Right lobe of liver (tissue), 6 donors: ENCODE data around the gene LCE3A. TPM values are rescaled to one million over a fixed set of nuclear protein-coding genes. Genes with fewer than 3 reads are reported as not detected.

Experiments
- ATAC-seq, 4 donors: fragments of 200-7000 bp; cut with Tn5 transposase; one replicate each; pipeline ENCODE4 v1.9.1; 2020; ENCODE audit warnings: mild to moderate bottlenecking in 4 of 4, moderate library complexity in 4 of 4
- DNase-seq, 3 donors: peaks; one replicate each; pipeline ENCODE4 v3.0.0-alpha.2; 2020
- H3K27ac ChIP-seq, 3 donors: fragments of 200-600 bp; one replicate each; pipeline ENCODE4 v1.8.0; 2022
- H3K27me3 ChIP-seq, 2 donors: fragments of 200-600 bp; one replicate each; pipeline ENCODE4 v1.8.0; 2022
- H3K36me3 ChIP-seq, 4 donors: fragments of 200-600 bp; sonication (generic) in 1 of 4; one replicate each; pipeline versions ENCODE4 v1.5.1 to v1.8.0; 2017 to 2022; ENCODE audit warnings: control low read depth in 1 of 4
- H3K4me1 ChIP-seq, 4 donors: fragments of 200-600 bp; sonication (generic) in 1 of 4; one replicate each; pipeline versions ENCODE4 v1.5.1 to v1.8.0; 2017 to 2022; ENCODE audit warnings: control low read depth in 1 of 4
- H3K4me3 ChIP-seq, 3 donors: fragments of 200-600 bp; one replicate each; pipeline ENCODE4 v1.8.0; 2022
- H3K9me3 ChIP-seq, 4 donors: fragments of 200-600 bp; sonication (generic) in 1 of 4; one replicate each; pipeline versions ENCODE4 v1.5.1 to v1.8.0; 2017 to 2022; ENCODE audit warnings: control low read depth in 1 of 4
- POLR2A ChIP-seq: fragments of 450-650 bp; IDR thresholded peaks from one replicate; pipeline ENCODE4 v1.6.1; 2017; ENCODE audit warnings: antibody characterized with exemption, mild to moderate bottlenecking
- WGBS: methylation state at CpG from one replicate; pipeline ENCODE4 v1.1.6; 2018; ENCODE audit warnings: low coverage, low lambda C conversion rate; ENCODE audit not compliant: insufficient coverage; ENCODE audit errors: missing lambda C conversion rate; 5-methylcytosine and 5-hydroxymethylcytosine counted together
- intact Hi-C, 2 donors: fragments of 100-400 bp; cut with DNase I; formaldehyde crosslinking; loops; one replicate each; pipeline versions ENCODE4 v1.11.2 to v1.14.1; 2022
- total RNA-seq, 6 experiments: library from RNA; depleted of rRNA in 2 of 6; stranded (reverse); fragments of >200 nt in 2 of 6; fragmentation: NEBNext Ultra II Directional in 3 of 6; extraction: Animal tissue kit (Norgen Biotek cat#: 25700) in 3 of 6; gene quantifications; one replicate each; pipeline versions ENCODE4 v1.1.0 to v1.2.4, GENCODE V29; 2016 to 2023
- TF ChIP-seq, protein P1 (sequence below), 4 donors: fragments of 200-600 bp in 3 of 4; fragments of 450-650 bp in 1 of 4; IDR thresholded peaks; one replicate each; pipeline versions ENCODE4 v1.5.1 to v1.8.0; 2016 to 2022; ENCODE audit warnings: antibody characterized with exemption in 4 of 4, mild to moderate bottlenecking in 2 of 4
- donor health status: DM: no; HTN: yes; CAD: no.
- donor health status: DM: no; HTN: no; CAD: no.
- donor health status: DM: no; HTN: no; CAD: no.
- donor health status: DM: no; HTN: yes; CAD: no.
- donor health status: DM: no; HTN: yes; CAD: no.

The LCE3A gene
- total RNA-seq, 6 experiments from 2014 or later = not detected

DNA sequence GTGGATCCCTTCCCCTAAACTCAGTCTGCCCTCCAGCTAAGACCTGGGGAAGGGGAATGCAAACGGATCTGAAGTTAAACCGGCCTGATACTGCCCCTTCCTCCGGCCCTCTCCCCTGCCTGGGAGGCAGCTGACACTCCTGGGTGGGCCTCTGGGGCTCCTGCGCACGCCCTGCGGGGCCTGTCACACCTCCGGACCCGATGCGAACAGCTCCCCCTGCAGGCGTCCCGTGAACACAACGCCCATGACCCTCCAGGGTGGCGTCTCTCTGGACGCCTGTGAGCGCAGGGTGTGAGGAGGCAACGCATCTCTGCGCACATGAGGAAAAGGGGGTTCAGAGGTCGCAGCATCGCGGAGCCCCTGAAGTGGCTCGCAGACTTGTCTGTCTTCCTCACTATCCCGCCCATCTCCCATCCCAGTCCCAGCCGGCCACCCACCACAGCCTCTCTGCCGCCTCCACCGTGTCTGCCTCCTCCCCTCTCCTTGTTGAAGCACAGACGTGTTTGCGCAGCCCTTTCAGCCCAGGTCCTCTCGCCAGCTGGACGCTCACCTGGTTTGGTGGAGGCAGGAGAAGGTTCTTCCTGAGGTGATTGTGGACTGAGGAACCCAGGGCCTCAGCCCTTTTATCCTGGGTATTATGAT lies 421 bp upstream of the LCE3A start:
- no peaks in the 10 kb centered on the region for H3K36me3 ChIP-seq
- intact Hi-C loops = no loop called here
- no peak overlapping the region for H3K4me3 ChIP-seq
- peak in 2 of 3 donors; percentile 51 to 57 for DNase-seq
- WGBS = 59% methylated on average over 7 of the region's 29 CpGs
- no peak for TF ChIP-seq POLR2A
- TF ChIP-seq, protein P1, sequence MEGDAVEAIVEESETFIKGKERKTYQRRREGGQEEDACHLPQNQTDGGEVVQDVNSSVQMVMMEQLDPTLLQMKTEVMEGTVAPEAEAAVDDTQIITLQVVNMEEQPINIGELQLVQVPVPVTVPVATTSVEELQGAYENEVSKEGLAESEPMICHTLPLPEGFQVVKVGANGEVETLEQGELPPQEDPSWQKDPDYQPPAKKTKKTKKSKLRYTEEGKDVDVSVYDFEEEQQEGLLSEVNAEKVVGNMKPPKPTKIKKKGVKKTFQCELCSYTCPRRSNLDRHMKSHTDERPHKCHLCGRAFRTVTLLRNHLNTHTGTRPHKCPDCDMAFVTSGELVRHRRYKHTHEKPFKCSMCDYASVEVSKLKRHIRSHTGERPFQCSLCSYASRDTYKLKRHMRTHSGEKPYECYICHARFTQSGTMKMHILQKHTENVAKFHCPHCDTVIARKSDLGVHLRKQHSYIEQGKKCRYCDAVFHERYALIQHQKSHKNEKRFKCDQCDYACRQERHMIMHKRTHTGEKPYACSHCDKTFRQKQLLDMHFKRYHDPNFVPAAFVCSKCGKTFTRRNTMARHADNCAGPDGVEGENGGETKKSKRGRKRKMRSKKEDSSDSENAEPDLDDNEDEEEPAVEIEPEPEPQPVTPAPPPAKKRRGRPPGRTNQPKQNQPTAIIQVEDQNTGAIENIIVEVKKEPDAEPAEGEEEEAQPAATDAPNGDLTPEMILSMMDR (IDR thresholded peaks at IDR 0.05) = peak in 1 of 4 donors; percentile 40
- no peaks in the 10 kb centered on the region for H3K4me1 ChIP-seq
- ATAC-seq = peak in 3 of 4 donors; percentile 10 to 68 (median 45)
- H3K27me3 ChIP-seq = no peaks in the 10 kb centered on the region
- H3K9me3 ChIP-seq = no peaks in the 10 kb centered on the region
- no peak overlapping the region for H3K27ac ChIP-seq

DNA sequence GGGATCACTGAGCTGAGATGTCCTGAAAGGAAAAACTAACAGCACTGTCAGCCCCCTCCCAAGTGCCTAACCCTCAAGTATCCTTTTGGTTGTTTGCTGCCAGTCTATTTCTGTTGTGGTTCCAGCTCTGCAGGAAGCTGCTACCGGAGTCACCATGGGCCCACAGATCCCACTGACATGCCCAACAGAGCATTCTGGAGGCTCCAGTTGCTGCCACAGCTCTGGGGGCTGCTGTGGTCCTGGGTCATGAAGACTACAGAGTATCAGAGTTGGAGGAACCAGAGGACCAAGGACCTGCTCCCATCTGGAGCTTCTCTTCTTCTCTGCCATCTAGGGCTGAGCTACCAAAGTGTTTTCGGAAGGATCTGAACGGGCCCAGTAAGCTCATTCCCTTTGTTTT lies 910 bp downstream of the LCE3A start:
- H3K4me3 ChIP-seq = no peak overlapping the region
- ATAC-seq (no peak), DNase-seq (no peak)
- H3K4me1 ChIP-seq = no peaks in the 10 kb centered on the region
- H3K27me3 ChIP-seq = no peaks in the 10 kb centered on the region
- H3K9me3 ChIP-seq = no peaks in the 10 kb centered on the region
- no peak for TF ChIP-seq POLR2A
- TF ChIP-seq, protein P1 (IDR thresholded peaks at IDR 0.05) = no peak
- H3K27ac ChIP-seq = no peak overlapping the region
- 93% methylated on average over 3 of the region's 3 CpGs for WGBS
- no peaks in the 10 kb centered on the region for H3K36me3 ChIP-seq
- intact Hi-C loops = no loop called here

DNA sequence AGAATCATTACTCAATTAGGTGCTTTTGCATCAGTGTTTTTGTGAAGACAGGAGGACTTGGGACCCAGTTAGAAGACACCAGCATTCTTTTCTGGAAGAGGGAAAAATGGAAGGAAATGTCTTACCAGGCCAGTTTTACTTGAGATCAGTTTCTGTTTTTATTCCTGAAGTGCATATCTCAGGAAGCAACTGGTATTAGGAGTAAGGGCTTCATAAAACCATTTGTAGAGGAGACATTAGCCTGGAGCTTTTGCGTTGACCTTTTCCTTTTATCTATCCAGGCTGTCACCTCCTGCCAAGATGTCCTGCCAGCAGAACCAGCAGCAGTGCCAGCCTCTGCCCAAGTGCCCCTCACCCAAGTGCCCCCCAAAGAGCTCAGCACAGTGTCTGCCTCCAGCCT lies 9.4 kb downstream of the LCE3A start, which contains the start of gene LCE3B:
LCE3B (plus strand) TSS at position 301 of the 400 bp plus-strand sequence; CDS start at position 301, 0 bp downstream.
- ATAC-seq (no peak), DNase-seq (no peak)
- Histone ChIP-seq H3K4me1 (no peaks in the 10 kb centered on the region), H3K27me3 (no peaks in the 10 kb centered on the region), H3K36me3 (no peaks in the 10 kb centered on the region), H3K4me3 (no peak within 1 kb of the TSS), H3K27ac (no peak within 1 kb of the TSS), H3K9me3 (no peaks in the 10 kb centered on the region)
- no CpG with 5 or more reads among the region's 1 CpG for WGBS
- TF ChIP-seq, protein P1 (IDR thresholded peaks at IDR 0.05) = no peak
- TF ChIP-seq POLR2A = no peak
- intact Hi-C loops = no loop called here

DNA sequence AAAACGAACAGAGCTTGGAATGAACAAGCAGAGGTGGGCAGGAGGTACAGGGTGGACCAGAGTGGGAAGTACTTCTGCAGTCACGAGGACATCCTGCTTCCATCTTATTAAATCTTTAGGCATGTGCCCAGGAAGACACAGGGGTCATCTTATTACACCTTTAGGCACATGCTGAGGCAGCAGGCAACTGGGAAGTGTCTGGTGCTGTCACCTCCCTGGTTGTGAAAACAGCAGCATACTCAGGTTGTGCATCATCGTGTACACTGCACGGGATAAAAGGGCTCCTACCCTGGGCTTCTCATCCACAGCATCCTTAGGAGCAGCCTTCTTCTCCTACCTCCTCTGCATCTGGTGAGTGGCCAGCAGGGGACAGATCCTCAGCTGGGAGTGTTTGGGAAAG lies 23.0 kb downstream of the LCE3A start, which contains the start of gene LCE3C:
LCE3C (plus strand) TSS at position 301 of the 400 bp plus-strand sequence. CDS start 498 bp downstream, outside the sequence.
- no peaks in the 10 kb centered on the region for H3K27me3 ChIP-seq
- intact Hi-C loops = no loop called here
- TF ChIP-seq POLR2A = no peak
- TF ChIP-seq, protein P1 (IDR thresholded peaks at IDR 0.05) = no peak
- H3K4me3 ChIP-seq = no peak within 1 kb of the TSS
- H3K36me3 ChIP-seq = no peaks in the 10 kb centered on the region
- no peak for DNase-seq
- no peak for ATAC-seq
- peaks cover 0 to 6% (median 0%) of the 10 kb centered on the region in 4 donors for H3K4me1 ChIP-seq
- no peak within 1 kb of the TSS for H3K27ac ChIP-seq
- peaks cover 0 to 7% (median 0%) of the 10 kb centered on the region in 4 donors for H3K9me3 ChIP-seq
- WGBS = 22% methylated on average over 2 of the region's 4 CpGs
